Activated T-cell treated with anti-CD3 and anti-CD28 coated beads, Interleukin-2, amount 50 U/mL, for 24 hours (primary cell): ENCODE results near the gene CORO1A.

ENCODE experiments used
- DNase-seq: peaks from one replicate; pipeline ENCODE4 v3.0.0-alpha.2; 2020
- H3K27ac Mint-ChIP-seq: 2 replicates; pipeline ENCODE4 v1.8.0; 2020; ENCODE audit warnings: mild to moderate bottlenecking, mixed read lengths
- H3K27me3 Mint-ChIP-seq: 2 replicates; pipeline ENCODE4 v1.8.0; 2020; ENCODE audit warnings: mixed read lengths
- H3K36me3 Mint-ChIP-seq: 2 replicates; pipeline ENCODE4 v1.8.0; 2020; ENCODE audit warnings: low read depth, mixed read lengths
- H3K4me1 Mint-ChIP-seq: 2 replicates; pipeline ENCODE4 v1.8.0; 2020; ENCODE audit warnings: low read depth, mixed read lengths
- H3K4me3 Mint-ChIP-seq: 2 replicates; pipeline ENCODE4 v1.8.0; 2020; ENCODE audit warnings: mild to moderate bottlenecking, moderate library complexity, mixed read lengths
- H3K9me3 Mint-ChIP-seq: 2 replicates; pipeline ENCODE4 v1.8.0; 2020; ENCODE audit warnings: mixed read lengths

CORO1A gene

DNA sequence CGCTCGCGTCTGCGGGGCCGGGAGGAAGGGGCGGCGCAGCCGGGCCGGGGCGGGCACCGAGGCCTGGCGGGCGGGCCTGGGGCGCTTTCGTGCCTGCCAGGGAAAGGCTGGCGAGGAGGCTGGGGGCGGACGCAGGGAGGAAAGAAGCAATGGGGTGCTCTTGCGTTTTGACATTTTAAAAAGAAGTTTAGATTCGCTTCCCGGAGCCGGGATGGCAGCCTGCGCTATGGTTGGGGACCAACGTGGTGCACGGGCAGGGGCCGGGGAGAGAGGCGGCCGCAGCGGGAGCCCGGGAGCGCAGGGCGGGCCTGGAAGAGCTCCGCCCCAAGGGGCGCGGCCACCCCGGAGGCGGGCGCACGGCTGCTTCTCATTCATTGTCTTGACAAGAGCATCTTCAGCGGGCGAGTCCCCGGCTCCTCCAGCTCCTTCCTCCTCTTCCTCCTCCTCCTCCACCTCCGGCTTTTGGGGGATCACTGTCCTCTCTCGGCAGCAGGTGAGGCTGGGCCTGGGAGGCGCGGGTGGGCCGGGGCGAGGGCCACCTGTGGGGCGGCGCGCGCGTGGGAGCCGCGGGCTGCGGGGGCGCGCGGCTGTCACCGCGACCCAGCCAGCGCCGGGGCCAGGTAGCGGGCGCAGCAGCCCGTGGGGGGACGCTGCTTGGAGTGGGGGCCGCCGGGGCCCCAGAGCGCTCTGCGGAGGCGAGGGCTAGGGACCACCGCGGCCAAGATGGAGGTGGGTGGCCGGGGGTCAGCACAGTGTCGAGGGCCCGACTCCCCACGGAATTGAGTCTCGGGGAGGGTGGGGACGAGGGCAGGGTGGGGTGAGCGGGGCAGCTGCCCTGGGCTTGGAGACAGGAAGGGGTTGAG is at the start of gene CORO1A:
CORO1A (plus strand) TSS at position 370 of the 863 bp plus-strand sequence. CDS start 1,608 bp downstream, outside the sequence.
- no peaks in the 10 kb centered on the region for H3K27me3 Mint-ChIP-seq
- H3K27ac Mint-ChIP-seq: peak within 1 kb of the TSS; percentile 98
- no peaks in the 10 kb centered on the region for H3K9me3 Mint-ChIP-seq
- H3K36me3 Mint-ChIP-seq: peaks cover 45% of the 10 kb centered on the region
- peak within 1 kb of the TSS; percentile 99 for H3K4me3 Mint-ChIP-seq
- H3K4me1 Mint-ChIP-seq: peaks cover 38% of the 10 kb centered on the region
- DNase-seq: peak; percentile 93

GRCh38 chr16:30136971-30137605 is 46.3 kb upstream of the CORO1A start:
- no peaks in the 10 kb centered on the region for H3K36me3 Mint-ChIP-seq
- DNase-seq: no peak
- H3K4me3 Mint-ChIP-seq: no peak overlapping the region
- no peaks in the 10 kb centered on the region for H3K27me3 Mint-ChIP-seq
- H3K9me3 Mint-ChIP-seq: no peaks in the 10 kb centered on the region
- peaks cover 11% of the 10 kb centered on the region for H3K4me1 Mint-ChIP-seq
- H3K27ac Mint-ChIP-seq: no peak overlapping the region

GRCh38 chr16:30137897-30138296 is 45.5 kb upstream of the CORO1A start:
- Mint-ChIP-seq H3K36me3 (no peaks in the 10 kb centered on the region), H3K27ac (no peak overlapping the region), H3K4me3 (no peak overlapping the region), H3K4me1 (peaks cover 14% of the 10 kb centered on the region), H3K27me3 (no peaks in the 10 kb centered on the region), H3K9me3 (no peaks in the 10 kb centered on the region)
- DNase-seq: no peak

DNA sequence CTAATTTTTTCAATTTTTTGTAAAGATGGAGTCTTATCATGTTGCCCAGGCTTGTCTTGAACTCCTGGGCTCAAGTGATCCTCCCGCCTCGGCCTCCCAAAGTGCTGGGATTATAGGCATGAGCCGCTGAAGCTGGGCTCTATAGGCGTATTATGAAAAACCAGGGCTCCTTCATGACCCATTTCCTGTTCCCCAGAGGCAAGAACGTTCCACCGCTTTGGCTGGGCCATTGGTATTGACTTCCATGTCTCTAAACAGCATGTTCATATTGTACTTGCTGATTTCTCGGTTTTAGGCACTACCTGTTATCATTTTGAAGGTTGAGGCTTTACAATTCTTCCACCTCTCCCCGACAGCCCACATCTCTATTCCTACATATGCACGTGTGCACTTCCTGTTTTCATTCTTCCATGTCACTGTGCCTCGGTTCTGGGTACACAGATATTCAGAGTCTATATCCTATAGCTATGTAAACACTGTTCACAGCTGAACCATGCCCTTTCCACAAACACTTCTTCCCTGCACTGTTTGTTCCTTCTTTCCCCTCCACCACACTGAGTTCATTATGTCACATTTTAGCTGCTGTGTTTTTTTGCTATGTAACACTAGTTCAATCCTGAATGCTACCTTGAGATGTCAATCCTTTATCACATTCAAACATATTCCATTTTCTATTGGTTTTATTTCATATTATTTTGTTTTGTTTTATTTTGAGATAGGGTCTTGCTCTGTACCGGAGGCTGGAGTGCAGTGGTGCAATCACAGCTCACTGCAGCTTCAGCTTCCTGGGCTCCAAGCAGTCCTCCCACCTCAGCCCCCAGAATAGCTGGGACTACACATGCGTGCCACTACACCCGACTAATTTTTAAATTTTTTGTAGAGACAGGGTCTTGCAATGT is 43.6 kb upstream of the CORO1A start:
- Mint-ChIP-seq H3K36me3 (no peaks in the 10 kb centered on the region), H3K4me3 (no peak overlapping the region), H3K9me3 (no peaks in the 10 kb centered on the region), H3K27me3 (no peaks in the 10 kb centered on the region), H3K4me1 (peaks cover 20% of the 10 kb centered on the region), H3K27ac (peak overlapping the region; percentile 88)
- peak; percentile 35 for DNase-seq

DNA sequence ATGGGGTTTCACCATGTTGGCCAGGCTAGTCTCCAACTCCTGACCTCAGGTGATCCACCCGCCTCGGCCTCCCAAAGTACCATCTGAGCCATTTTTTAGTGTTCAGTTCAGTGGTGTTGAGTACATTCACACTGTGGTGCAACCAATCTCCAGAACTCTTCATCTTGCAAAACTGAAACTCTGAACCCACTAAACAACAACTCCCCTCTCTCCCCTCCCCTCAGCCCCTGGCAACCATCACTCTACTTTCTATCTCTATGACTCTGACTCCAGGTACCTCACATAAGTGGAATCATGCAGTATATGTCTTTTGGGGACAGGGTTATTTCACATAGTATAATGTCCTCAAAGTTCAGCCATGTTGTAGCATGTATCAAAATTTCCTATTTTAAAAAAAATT is 41.7 kb upstream of the CORO1A start:
- DNase-seq: no peak
- peak overlapping the region; percentile 29 for H3K27ac Mint-ChIP-seq

DNA sequence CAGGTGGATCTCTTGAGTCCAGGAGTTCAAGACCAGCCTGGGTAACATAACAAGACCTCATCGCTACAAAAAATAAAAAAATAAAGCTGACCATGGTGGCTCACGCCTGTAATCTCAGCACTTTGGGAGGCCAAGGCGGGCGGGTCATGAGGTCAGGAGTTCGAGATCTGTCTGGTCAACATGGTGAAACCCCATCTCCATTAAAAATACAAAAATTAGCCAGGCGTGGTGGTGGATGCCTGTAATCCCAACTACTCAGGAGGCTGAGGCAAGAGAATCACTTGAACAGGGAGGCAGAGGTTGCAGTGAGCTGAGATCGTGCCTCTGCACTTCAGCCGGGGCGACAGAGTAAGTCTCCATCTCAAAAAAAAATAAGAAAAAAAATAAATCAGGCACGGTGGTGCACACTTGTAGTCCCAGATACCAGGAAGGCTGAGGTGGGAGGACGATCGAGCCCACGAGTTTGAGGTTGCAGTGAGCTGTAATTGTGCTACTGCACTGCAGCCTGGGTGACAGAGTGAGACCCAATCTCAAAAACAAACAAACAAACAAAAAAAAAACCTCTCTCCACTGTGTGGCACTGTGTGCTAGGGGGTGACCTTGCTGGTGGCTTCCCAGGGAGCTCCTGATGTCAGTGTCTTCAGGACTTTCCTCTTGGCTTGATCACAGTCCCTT is 40.6 kb upstream of the CORO1A start:
- no peaks in the 10 kb centered on the region for H3K27me3 Mint-ChIP-seq
- H3K4me3 Mint-ChIP-seq: no peak overlapping the region
- peak overlapping the region; percentile 6 for H3K27ac Mint-ChIP-seq
- H3K36me3 Mint-ChIP-seq: no peaks in the 10 kb centered on the region
- DNase-seq: no peak
- H3K9me3 Mint-ChIP-seq: no peaks in the 10 kb centered on the region
- H3K4me1 Mint-ChIP-seq: peaks cover 20% of the 10 kb centered on the region

More for the DNA sequence above, 41.7 kb upstream of the CORO1A start:
- no peaks in the 10 kb centered on the region for H3K9me3 Mint-ChIP-seq
- no peak overlapping the region for H3K4me3 Mint-ChIP-seq
- no peaks in the 10 kb centered on the region for H3K36me3 Mint-ChIP-seq
- H3K27me3 Mint-ChIP-seq: no peaks in the 10 kb centered on the region
- peaks cover 20% of the 10 kb centered on the region for H3K4me1 Mint-ChIP-seq

DNA sequence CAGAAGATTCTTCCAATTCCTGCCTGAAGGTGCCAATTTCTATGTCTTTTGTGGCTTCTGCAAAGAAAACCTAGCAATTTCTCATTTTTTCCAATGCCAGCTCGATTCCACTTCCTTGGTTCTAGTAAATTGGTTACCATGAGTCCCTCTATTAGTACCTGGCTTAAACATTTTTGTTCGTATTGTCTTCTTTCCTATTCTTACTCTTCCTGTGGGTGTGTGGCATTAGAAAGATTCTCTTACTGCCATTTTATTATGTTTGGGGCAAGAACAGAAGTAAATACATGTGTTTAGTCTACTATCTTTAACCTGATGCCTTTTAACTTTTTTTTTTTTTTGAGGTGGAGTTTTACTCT is 40.1 kb upstream of the CORO1A start:
- DNase-seq: no peak
- Mint-ChIP-seq H3K4me3 (no peak overlapping the region), H3K27ac (peak overlapping the region; percentile 6), H3K36me3 (no peaks in the 10 kb centered on the region), H3K27me3 (no peaks in the 10 kb centered on the region), H3K9me3 (no peaks in the 10 kb centered on the region), H3K4me1 (peaks cover 20% of the 10 kb centered on the region)

DNA sequence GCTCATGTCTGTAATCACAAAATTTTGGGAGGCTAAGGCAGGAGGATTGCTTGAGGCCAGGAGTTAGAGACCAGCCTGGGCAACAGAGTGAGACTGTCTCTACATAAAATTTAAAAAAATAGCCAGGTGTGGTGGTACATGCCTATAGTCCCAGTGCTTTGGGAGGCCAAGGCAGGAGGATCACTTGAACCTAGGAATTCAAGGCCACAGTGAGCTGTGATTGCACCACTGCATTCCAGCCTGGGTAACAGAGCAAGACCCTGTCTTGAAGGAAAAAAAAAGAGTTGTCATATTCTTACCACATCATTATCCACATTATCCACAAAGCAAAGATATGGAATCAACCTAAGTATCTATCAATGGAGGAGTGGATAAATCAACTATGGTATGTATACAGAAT is 39.4 kb upstream of the CORO1A start:
- no peak for DNase-seq
- H3K4me1 Mint-ChIP-seq: peaks cover 20% of the 10 kb centered on the region
- H3K36me3 Mint-ChIP-seq: no peaks in the 10 kb centered on the region
- H3K27ac Mint-ChIP-seq: no peak overlapping the region
- H3K4me3 Mint-ChIP-seq: no peak overlapping the region
- H3K9me3 Mint-ChIP-seq: no peaks in the 10 kb centered on the region
- no peaks in the 10 kb centered on the region for H3K27me3 Mint-ChIP-seq

DNA sequence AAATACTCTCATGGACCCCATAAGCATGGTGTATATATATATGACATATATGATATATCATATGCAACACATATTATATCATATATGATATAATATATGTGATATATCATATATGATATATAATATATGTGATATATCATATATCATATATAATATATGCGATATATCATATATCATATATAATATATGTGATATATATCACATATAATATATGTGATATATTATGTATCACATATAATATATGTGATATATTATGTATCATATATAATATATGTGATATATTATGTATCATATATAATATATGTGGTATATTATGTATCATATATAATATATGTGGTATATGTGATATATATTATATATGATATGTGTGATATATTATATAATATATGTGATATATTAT is 38.5 kb upstream of the CORO1A start:
- H3K9me3 Mint-ChIP-seq: peaks cover 5% of the 10 kb centered on the region
- no peaks in the 10 kb centered on the region for H3K27me3 Mint-ChIP-seq
- H3K36me3 Mint-ChIP-seq: peaks cover 2% of the 10 kb centered on the region
- peaks cover 13% of the 10 kb centered on the region for H3K4me1 Mint-ChIP-seq
- H3K27ac Mint-ChIP-seq: no peak overlapping the region
- no peak overlapping the region for H3K4me3 Mint-ChIP-seq
- no peak for DNase-seq

DNA sequence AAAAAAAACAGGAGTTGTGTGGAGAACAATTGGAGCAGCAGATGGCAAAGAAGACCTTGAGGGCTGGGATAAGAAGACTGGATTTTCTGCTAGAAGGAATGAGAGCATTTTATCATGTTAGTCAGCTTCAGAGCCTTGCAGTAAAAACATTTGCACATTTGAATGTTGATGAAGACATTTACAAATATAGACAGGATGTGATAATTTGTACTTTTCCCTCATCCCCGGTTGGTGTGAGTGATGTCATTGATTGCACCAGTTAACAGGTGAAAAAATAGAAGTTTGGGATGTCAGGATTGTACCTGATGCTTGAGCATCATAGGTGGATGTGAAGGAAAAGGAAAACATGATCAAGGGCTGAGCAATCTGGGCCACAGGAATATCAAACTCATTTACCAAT is 37.7 kb upstream of the CORO1A start:
- no peak for DNase-seq
- Mint-ChIP-seq H3K27me3 (no peaks in the 10 kb centered on the region), H3K27ac (no peak overlapping the region), H3K4me1 (peaks cover 12% of the 10 kb centered on the region), H3K4me3 (no peak overlapping the region), H3K36me3 (peaks cover 2% of the 10 kb centered on the region), H3K9me3 (peaks cover 5% of the 10 kb centered on the region)

DNA sequence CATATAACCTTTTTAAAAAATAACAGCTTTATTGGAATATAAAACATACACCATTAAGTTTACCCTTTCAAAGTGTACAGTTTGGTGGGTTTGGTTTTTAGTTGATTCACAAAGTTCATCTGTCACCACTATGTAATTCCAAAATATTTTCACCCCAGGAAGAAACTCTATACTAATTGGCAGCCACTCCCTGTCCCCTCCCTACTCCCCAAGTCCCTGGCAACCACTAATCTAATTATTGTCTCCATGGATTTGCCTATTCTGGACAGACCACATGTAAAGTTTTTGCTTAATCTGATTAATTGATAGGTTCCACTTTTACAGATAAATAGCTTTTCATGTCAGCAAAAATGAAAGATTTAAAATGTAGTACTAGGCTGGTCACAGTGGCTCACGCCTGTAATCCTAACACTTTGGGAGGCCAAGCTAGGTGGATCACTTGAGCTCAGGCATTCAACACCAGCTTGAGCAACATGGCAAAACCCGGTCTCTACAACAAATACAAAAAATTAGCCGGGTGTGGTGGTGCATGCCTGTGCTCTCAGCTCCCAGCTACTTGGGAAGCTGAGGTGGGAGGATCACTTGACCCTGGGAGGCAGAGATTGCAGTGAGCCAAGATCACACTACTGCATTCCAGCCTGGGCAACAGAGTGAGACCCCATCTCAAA is 35.4 kb upstream of the CORO1A start:
- Mint-ChIP-seq H3K4me1 (peaks cover 5% of the 10 kb centered on the region), H3K27ac (no peak overlapping the region), H3K9me3 (peaks cover 5% of the 10 kb centered on the region), H3K4me3 (no peak overlapping the region), H3K36me3 (peaks cover 2% of the 10 kb centered on the region), H3K27me3 (no peaks in the 10 kb centered on the region)
- no peak for DNase-seq

- no peak overlapping the region for H3K4me3 Mint-ChIP-seq
- no peaks in the 10 kb centered on the region for H3K27me3 Mint-ChIP-seq
- H3K36me3 Mint-ChIP-seq: peaks cover 2% of the 10 kb centered on the region
- DNase-seq: no peak
- no peaks in the 10 kb centered on the region for H3K4me1 Mint-ChIP-seq
- H3K9me3 Mint-ChIP-seq: peaks cover 5% of the 10 kb centered on the region
- H3K27ac Mint-ChIP-seq: no peak overlapping the region
These were observed 34.0 kb upstream of the CORO1A start for GRCh38 chr16:30149250-30149930.

DNA sequence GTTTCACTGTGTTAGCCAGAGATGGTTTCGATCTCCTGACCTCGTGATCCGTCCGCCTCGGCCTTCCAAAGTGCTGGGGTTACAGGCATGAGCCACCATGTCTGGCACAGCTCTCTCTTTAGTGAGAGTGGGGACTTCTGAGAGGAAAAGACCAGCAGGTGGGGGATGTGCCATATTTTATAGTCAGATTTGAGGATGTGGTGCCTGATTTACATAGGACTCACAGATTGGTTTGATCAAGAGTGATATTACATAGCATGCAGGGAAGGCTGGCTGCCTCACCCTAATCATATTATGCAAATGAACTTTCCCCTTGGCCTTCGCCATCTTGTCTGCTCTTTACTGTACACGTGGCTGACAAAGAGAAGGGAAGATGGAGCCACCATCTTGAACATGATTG is 32.3 kb upstream of the CORO1A start:
- H3K9me3 Mint-ChIP-seq: peaks cover 5% of the 10 kb centered on the region
- H3K27ac Mint-ChIP-seq: no peak overlapping the region
- H3K4me3 Mint-ChIP-seq: no peak overlapping the region
- peaks cover 2% of the 10 kb centered on the region for H3K36me3 Mint-ChIP-seq
- no peaks in the 10 kb centered on the region for H3K27me3 Mint-ChIP-seq
- H3K4me1 Mint-ChIP-seq: no peaks in the 10 kb centered on the region
- DNase-seq: no peak
